ENCODE results near the gene SMTNL2.

Gene SMTNL2

DNA sequence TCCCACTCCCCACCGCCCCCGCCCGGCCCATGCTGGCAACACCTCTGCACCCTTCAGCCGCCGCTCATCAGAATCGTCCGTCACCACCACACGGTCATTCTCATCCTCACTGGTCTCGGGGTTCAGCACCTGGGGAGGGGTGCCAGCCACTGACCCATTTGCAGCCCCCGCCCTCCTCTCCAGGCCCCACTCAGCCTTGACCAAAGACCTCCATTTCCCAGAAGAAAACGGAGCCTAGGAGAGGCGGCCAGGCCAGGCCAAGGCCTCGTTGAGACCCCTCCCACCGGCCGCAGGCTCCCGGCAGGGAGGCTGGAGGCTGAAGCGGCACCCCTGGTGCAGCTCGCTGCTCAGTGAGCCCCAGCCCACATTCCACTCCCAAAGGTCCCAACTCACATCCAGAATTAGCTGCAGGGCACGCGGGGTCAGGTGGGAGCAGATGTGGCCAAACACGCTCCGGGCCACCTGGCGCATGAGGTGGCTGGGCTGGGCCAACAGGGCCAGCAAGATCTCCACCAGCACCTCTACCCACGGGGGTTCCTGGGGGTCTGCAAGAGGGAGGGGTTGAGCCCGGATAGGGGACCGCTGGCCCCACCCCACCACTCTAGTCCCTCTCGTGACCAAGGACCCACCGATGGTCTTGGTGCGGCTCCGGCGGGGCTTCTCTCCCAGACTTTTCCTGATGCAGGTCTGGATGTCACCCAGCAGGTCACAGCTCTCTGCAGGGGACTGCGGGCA is 38.9 kb upstream of the SMTNL2 start:
- DNase-seq (ENCODE audit: low spot score), result no peak

DNA sequence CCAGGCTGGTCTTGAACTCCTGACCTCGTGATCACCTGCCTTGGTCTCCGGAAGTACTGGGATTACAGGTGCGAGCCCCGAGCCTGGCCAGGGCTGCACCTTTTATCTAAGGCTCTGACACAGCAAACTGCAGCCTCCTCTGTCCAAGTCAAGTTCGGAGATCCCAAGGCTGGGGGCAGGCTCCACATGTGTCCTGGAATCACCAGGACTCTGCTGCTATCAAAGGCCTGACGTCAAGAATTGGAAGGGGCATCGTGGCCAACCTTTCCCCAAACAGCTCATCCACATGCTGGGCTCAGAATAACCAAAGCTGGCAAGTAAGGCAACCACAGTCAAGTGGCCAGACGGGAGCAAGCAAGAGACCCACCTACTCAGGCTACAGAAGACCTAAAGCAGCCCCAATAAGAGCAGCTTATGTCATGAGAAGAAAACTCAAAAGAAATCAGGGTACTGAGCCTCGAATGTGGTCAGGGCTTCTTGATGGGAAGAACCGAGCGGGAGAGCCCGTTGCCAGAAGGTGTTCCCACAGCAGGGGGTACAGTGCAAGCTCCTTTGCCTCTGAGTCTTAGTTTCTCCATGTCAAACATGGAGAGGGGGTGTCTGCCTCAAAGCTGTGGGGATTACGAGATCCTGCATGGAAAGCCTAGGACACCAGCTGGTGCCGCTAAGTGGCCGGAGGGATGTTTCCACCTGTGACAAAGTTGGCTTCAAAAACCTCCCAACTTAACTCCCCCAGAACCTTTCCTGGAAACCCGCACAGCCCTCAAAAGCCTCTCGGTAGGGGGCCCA is 37.0 kb upstream of the SMTNL2 start:
- no peak for DNase-seq (ENCODE audit: low spot score)

DNA sequence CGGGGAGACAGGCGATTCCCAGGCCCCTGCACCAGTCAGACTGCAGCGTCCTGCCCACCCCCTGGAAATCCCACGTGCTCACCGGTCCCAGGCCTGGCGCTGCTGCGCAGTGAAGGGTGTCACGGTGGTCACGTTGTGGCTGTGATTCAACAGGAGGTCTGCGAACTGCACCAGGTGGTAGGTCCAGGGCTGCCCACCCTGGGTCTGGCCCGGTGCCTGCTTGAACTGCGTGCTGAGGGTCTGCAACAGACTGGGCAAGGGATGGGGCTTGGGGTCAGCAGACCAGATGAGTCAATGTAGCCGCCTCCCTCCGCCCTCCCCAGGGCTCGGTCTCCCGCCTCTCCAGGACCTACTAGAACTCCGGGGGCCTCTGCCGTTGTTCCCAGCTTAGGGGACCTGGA is 36.3 kb upstream of the SMTNL2 start:
- DNase-seq (ENCODE audit: low spot score), result no peak

DNA sequence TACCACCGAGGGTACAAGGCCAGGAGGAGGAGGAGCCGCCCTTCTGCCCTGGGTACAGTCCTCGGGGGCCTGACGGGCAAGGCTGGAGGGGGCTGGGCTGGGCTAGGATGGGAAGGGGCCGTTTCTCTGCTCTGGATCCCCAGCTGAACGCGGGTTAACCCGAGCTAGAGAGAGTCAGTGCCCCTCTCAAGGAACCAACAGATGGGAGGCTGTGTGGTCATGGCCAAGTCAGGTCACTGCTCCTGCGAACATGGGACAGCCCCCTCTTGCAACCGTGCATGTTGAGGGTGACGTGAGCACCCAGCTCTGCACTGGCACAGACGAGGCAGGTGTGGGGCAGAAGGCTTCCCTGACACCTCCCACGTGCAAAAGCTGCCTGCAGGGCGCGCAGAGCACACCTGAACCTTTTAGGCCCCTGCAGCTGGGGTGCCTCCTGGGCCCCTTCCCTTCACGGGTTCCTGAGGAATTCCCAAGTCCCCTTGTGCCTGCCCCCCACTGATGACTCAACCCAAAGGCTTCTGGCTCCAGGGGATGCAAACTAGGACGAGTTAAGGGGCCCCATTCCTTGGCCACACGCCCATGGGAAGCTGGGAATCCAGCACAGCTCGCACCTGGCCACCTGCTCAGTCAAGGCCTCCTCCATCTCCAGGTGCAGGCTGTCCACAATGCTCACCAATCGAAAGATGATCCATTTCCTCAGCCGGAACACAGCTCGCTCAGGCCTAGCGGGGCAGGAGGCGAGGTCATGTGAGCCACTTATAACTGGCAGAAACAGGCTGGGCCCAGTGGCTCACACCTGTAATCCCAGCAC is 35.4 kb upstream of the SMTNL2 start:
- DNase-seq (ENCODE audit: low spot score), result no peak

DNA sequence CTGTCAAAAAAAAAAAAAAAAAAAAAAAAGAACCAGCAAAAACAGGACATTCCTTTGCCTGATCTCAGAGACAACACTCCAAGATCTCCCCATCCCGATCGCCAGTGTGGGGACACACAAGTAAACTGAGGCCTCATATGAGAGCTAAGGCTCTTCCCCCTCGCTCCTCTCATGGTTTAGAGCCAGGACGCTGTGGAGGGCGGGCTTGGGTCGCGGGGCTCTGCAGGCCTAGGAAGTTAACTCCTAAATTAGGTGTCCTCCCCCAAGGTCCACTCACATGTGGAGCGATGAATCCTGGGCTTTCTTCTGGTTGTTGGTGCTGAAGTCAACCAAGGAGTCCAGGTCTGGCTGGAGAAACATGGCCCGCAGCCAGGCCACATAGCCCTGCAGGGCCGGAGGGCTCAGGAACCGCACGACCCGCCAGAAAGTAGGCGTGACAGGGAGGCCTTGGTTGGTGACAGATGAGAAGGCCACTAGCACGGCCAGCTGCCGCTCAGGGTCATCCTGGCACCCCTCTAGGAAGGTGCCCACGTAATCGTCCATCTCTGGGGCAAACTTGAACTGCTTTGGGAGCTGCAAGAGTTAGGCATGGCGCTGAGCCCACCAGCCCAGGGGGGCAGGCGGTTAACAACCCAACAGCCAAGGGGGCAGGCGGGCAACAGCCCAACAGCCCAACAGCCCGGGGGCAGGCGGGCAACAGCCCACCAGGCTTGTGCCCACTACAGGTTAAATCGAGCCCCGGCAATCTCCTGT is 34.4 kb upstream of the SMTNL2 start:
- DNase-seq (ENCODE audit: low spot score), result no peak

DNA sequence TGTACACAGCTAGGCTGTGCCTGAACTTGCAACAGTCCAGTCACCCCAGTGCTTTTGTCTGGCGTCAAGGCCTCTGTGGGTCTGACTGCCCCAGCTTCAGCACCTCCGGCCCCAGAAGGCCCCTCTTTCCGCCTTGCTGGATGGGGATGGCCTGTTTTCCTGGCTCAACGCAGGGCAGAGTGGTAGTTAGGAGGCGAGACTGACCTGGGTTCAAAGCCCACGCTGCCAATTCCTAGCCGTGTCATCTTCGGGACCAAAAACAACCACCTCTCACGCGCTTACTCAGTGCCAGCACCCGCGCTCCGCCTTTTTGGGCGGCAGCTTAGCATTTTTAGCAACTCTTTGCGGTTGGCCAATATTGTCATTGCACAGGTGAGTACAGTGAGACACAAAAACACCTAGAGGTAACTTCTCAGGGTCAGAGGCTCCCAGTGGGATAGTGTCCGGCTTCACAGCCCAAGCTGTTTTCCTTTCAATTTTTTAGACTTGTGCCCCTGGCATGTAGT is 33.7 kb upstream of the SMTNL2 start:
- no peak for DNase-seq (ENCODE audit: low spot score)

DNA sequence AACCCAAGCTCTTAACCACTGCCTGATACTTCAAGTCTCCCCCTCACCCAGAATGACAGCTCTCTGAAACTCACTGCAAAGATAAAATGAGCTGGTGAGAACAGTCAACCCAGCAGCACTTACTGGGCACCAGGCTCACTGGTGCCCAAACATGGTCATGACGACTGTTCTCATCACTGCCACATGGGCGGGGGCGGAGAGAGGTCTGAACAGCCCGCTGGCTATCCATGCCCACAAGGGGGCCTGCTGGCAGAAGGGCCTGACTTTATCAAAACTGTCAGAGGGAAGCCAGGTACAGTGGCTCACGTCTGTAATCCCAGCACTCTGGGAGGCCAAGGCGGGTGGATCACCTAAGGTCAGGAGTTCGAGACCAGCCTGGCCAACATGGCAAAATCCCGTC is 33.2 kb upstream of the SMTNL2 start:
- no peak for DNase-seq (ENCODE audit: low spot score)

DNA sequence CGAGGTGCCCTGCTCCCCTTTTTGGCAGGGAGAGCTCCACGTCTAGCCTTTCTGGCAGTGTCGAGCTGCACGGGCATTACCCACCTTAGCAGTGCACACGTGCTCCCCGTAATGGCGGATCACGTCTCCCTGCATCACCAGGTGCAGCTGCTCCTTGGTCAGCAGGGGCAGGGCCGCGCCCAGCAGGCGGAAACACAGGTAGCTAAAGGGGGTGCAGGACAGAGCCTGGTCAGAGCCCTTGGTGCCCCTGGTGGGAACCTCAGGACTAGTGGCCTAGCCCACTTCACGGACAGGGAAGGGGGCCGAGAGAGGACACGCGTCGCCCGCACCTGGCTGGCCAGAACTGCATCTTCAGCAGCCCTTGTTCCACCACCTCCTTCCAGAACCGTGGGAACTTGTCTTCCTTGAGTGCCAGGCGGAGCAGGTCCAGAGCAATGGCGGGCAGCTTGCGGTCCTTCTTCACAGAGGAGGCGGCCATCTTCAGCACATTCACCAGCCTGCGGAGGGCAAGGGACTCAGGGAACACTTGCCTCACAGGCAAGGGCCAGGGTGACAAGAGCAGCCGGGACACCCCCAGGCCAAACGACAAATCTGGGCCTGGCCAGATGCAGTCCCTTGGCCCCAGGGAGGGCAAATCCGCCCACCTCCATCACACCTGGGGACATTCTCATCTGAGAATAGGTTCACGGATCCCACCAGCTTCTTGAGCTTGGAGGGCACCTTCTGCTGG is 32.4 kb upstream of the SMTNL2 start:
- no peak for DNase-seq (ENCODE audit: low spot score)

DNA sequence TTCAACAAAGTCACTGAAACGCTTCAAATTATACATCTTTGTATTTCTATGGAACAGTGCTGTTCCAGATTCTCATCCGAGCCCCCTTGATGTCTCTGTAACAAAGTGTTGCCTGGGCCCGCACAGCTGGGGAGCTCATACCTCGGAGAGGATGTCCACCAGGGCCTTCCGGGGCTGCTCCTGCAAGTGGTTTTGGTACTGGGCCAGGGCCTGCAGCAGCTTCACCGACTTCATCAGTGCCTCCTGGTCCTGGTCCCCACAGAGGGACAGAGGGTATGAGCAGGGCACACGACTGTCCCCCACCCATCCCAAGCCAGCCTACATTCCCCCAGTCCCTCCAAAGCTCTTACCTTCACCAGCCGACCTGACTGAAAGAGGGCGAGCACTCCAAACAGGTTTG is 30.7 kb upstream of the SMTNL2 start:
- DNase-seq (ENCODE audit: low spot score), result no peak

DNA sequence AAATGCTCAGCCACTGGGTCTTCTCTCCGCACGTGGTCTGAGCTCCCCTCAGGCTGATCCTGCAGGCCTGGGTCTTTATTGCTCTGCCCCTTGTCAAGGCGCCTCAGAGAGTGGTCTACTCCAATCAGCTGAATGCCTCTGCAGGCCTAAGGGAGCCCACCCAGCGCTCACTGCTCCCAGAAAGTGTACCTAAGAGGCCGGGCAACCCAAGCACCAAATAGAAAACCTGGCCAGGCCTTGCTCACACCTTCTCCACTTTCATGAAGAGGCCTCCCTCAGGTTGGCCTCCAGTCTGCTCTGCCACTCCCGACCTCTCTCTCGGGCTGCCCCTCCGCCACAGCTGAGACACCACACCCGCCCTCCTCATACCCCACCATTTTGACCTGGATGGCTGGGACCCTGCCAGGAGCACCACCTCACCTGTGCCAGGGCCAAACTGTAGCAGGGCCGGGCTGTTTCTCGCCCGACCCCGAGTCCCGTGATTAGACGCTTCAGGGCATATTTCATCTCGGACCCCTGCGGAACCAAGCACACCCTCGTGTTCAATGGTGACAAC is 29.8 kb upstream of the SMTNL2 start:
- no peak for DNase-seq (ENCODE audit: low spot score)

DNA sequence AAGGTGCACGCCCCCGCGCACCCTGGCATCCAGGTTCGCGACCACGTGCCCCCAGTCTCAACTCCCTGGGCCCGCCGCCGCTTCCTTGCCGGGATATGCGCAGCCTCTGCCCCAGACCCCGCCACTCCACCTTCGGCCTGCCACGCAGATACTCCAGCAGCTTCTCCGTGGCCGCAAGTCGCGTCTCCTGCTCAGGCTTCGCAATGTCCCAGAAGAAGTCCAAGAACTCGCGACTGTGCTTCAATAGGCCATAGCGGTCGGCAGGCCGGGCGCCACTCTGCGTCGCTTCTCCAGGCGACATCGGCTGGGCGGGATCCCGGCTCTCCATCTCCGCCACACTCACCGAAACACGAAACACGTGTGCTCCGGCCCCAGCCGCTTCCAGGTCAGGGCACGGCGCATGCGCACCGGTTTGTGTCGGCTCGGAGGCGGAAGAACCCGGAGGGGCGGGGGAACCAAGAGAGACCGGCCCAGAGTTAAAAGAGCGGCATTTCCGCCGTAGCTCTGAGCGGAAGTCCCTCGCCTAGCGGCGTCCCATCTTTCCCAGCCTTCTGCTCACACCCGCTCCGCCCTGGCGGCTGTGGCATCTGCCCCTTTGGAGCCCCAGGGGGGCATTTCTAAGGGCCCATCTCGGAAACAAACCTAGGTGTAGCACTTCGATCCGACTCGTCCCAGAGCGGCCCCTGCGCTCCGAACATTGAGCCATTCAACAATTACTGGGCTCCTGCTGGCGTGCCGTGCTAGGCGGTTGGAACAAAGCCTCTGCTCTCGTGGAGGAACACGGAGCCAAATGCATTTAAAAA is 29.1 kb upstream of the SMTNL2 start, which contains the start of gene MYBBP1A:
MYBBP1A (minus strand) TSS at position 388 of the 803 bp plus-strand sequence; CDS start at position 328, 60 bp downstream.
- DNase-seq (ENCODE audit: low spot score), result peak; percentile 95

DNA sequence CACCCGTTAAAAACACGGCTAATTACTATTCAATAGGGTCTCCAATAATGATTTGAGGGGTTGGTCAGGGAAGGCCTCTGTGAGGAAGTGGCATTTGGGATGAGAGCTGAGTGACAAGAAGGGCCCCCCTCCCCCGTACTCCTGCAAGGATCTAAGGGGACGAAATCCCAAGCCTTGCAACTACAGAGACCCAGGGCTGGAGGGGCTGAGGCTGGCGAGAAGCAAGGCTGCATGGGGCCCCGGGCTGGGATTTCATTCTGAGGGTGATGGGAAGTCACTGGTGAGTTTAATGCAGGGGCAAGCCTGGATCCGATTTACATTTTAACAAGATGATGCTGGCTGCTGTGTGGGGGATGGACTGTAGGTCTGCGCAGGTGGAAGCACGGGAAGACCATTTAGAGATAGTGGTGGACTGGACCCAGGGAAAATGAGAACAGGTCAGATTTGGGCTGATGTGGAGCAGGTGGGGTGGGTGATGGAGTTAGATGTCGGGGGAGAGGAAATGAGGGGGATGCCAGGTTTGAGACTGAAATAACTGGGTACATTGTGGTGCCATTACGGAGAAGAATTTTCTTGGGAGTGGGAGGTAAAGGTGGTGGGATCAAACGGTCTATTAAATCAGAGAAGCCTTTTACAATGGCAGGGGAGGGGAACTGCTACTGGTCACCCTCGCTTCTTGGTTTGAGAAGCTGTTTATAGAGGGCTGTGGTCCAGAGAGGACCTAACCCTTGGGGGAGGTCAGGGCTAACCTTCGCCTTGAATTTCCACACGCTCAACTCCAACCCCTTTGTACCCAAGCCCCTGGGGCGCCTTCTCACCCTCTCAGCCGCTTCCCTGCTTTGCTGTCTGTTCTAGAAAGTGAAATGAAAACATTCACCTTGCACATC is 28.2 kb upstream of the SMTNL2 start:
- no peak for DNase-seq (ENCODE audit: low spot score)

DNA sequence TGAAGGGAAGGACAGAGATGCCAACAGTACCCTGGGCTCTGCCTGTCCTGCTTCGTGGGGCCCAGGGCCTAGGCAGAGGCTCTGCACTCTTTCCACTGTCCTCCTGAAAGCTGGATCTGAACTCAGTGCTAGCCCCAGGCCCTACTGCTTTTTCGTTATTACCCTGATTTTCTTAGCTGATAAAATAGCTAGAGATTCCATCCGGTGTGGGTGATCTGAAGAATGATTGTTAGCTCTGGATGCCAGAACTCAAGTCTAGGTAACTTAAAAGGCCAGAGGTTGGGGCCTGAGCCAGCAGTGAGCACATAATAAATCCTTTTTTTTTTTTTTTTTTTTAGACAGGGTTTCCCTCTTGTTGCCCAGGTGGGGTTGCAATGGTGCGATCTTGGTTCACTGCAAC is 27.3 kb upstream of the SMTNL2 start:
- no peak for DNase-seq (ENCODE audit: low spot score)

DNA sequence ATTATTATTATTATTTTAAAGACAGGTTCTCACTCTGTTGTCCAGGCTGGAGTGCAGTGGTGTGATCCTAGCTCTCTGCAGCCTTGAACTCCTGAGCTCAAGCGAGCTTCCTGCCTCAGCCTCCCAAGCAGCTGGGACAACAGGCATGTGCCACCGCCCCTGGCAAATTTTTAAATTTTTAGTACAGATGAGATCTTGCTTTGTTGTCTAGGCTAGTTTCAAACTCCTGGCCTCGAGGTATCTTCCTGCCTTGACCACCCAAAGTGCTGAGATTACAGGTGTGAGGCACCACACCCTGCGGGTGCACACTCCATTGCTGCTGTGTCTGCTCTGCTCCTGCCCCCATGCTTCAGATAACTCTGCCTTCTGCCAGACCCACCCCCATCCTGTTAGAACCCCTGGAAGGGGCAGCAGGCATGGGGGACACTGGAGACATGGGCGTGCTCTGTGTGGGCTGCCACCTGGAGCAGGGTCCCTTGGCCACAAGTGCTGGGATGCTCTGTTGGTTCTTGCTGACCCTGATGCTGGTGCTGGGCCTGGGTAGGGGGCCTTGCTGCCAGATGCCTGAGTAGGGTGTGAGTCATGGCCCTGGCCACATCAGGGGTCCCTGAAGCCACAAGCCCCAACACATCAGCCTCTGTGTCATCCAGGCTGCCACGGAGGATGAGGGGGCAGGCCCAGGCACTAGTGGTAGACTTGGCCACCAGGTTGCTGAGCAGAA is 26.5 kb upstream of the SMTNL2 start:
- no peak for DNase-seq (ENCODE audit: low spot score)

DNA sequence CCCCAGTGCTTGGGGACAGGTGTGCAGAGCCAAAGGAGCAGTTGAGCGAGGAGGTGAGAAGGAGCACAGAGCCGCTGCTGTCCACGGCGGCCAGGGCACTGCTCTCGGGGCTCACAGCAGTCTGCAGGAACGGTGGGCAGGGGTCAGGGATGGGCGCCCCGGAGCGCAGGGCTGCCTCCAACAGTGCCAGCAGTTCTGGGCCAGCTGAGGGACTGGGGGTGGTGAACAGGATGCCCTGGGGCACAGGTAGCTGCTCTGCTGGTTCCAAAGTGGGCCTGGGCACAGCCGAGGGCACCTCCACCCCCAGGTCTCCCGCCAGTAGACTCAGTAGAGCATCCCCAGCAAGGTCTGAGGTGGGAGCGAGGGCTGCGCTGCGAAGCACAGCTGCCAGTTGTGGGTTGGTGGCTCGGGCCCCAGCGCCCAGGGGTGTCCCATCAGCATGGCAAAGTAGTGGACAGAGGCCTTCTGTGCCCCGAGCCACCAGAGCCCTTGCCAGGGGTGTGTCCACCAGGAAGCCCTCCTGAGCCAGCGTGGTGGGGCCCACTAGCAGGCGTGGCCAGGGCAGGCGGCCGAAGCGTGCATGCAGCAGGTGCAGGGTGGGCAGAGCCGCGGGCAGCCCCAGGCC is 25.9 kb upstream of the SMTNL2 start:
- DNase-seq (ENCODE audit: low spot score), result no peak

DNA sequence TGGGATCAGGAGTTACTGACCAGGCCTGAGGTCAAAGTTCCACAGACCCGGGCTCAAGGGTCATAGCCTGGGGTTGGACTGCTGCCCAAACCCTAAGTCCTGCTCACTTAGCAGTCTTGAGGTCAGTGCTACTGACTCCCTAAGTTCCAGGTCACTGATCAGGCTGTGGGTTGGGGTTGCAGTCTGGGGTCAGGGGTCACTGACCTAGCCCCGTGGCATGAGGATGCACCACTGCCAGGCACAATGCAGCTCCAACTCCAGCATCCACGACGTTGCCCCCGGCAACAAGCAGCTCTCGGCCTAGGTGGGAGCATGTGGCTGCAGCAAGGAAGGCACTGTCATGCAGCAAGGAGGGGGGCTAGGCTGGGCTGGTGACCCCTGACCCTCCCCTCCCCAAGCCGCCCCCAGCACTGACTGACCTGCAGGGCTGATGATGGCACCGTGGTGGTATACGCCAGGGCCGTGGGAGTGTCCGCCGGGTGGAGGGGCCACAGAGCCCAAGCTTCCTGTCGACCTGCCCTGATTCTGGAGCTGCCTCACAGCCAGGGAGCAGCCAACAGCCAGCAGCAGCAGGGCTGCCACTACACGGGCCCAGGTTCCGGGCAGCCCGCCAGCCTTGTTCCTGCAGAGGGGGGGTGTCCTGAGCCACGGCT is 25.1 kb upstream of the SMTNL2 start:
- DNase-seq (ENCODE audit: low spot score), result no peak

DNA sequence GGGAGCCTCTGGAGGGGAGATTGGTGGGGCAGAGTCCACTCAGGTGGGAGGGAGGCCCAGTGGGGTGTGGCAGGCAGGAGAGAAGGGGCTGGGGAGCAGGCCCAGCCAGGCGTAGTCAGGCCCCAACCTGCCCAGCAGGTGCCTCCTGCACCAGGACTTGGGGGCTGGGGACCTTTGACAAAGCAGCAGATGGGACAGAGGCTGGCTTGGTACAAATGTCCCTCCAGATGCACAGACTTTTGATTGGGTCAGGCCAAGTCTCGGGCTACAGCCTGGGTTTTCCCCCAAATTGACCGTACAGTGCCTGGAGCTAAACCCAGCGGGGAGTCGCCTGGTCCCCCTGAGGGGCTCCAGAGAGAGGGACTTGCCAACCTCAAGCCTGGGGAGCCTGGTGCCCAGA is 24.4 kb upstream of the SMTNL2 start:
- no peak for DNase-seq (ENCODE audit: low spot score)

All from SW480 (cell line).